ENCODE measurements around the gene ADCY3. TPM values are rescaled to one million over a fixed set of nuclear protein-coding genes. Genes with fewer than 3 reads are reported as not detected.

ADCY3 gene
- total and polyA plus RNA-seq, 4 donors, result 7.6 to 144 (median 80.0) TPM

GRCh38 chr2:24871852-24872333 lies 48.1 kb downstream of the ADCY3 start:
- no peak overlapping the region for H3K4me3 ChIP-seq (ENCODE audit: low read length in 2 of 2)
- peak; percentile 27 for ATAC-seq (ENCODE audit: low FRiP score)
- H3K4me1 ChIP-seq (ENCODE audit: control insufficient read depth in 1 of 2, insufficient read depth in 2 of 2, low read length in 2 of 2), result no peaks in the 10 kb centered on the region
- intact Hi-C loops (cut with DNase I), result no loop called here
- H3K36me3 ChIP-seq (ENCODE audit: control insufficient read depth in 1 of 2, insufficient read depth in 2 of 2, low read length in 1 of 2), result peaks cover 0 to 2% of the 10 kb centered on the region in 2 donors
- no peaks in the 10 kb centered on the region for H3K27me3 ChIP-seq (ENCODE audit: control insufficient read depth in 1 of 2, insufficient read depth in 2 of 2, low read length in 1 of 2)
- no peak overlapping the region for H3K27ac ChIP-seq (ENCODE audit: low read depth in 1 of 2, low read length in 2 of 2)
- no peaks in the 10 kb centered on the region for H3K9me3 ChIP-seq (ENCODE audit: control insufficient read depth, low read length)
- WGBS, 2 donors, result 64 to 68% methylated on average over 12 of the region's 12 CpGs
- no peak for DNase-seq

- Histone ChIP-seq H3K9me3 (ENCODE audit: control insufficient read depth, low read length) (no peaks in the 10 kb centered on the region), H3K27ac (ENCODE audit: low read depth in 1 of 2, low read length in 2 of 2) (no peak overlapping the region), H3K27me3 (ENCODE audit: control insufficient read depth in 1 of 2, insufficient read depth in 2 of 2, low read length in 1 of 2) (no peaks in the 10 kb centered on the region), H3K4me3 (ENCODE audit: low read length in 2 of 2) (no peak overlapping the region), H3K36me3 (ENCODE audit: control insufficient read depth in 1 of 2, insufficient read depth in 2 of 2, low read length in 1 of 2) (peaks cover 0 to 2% of the 10 kb centered on the region in 2 donors), H3K4me1 (ENCODE audit: control insufficient read depth in 1 of 2, insufficient read depth in 2 of 2, low read length in 2 of 2) (no peaks in the 10 kb centered on the region)
- ATAC-seq (ENCODE audit: low FRiP score), result no peak
- intact Hi-C loops (cut with DNase I), result no loop called here
- WGBS, 2 donors, result 90 to 93% methylated on average over 16 of the region's 16 CpGs
- no peak for DNase-seq
Observed at GRCh38 chr2:24870891-24871705, 48.9 kb downstream of the ADCY3 start.

- H3K4me3 ChIP-seq (ENCODE audit: low read length in 2 of 2), result no peak overlapping the region
- H3K27ac ChIP-seq (ENCODE audit: low read depth in 1 of 2, low read length in 2 of 2), result no peak overlapping the region
- no peaks in the 10 kb centered on the region for H3K27me3 ChIP-seq (ENCODE audit: control insufficient read depth in 1 of 2, insufficient read depth in 2 of 2, low read length in 1 of 2)
- peaks cover 0 to 2% of the 10 kb centered on the region in 2 donors for H3K36me3 ChIP-seq (ENCODE audit: control insufficient read depth in 1 of 2, insufficient read depth in 2 of 2, low read length in 1 of 2)
- ATAC-seq (ENCODE audit: low FRiP score) (no peak), DNase-seq (no peak)
- 95 to 96% methylated on average over 5 of the region's 5 CpGs for WGBS, 2 donors
- intact Hi-C loops (cut with DNase I), result no loop called here
- no peaks in the 10 kb centered on the region for H3K4me1 ChIP-seq (ENCODE audit: control insufficient read depth in 1 of 2, insufficient read depth in 2 of 2, low read length in 2 of 2)
- H3K9me3 ChIP-seq (ENCODE audit: control insufficient read depth, low read length), result no peaks in the 10 kb centered on the region
Observed at GRCh38 chr2:24870440-24870839, 49.6 kb downstream of the ADCY3 start.

GRCh38 chr2:24866946-24867345 lies 53.1 kb downstream of the ADCY3 start:
- Histone ChIP-seq H3K9me3 (ENCODE audit: control insufficient read depth, low read length) (no peaks in the 10 kb centered on the region), H3K4me3 (ENCODE audit: low read length in 2 of 2) (no peak overlapping the region), H3K27ac (ENCODE audit: low read depth in 1 of 2, low read length in 2 of 2) (no peak overlapping the region), H3K27me3 (ENCODE audit: control insufficient read depth in 1 of 2, insufficient read depth in 2 of 2, low read length in 1 of 2) (no peaks in the 10 kb centered on the region), H3K4me1 (ENCODE audit: control insufficient read depth in 1 of 2, insufficient read depth in 2 of 2, low read length in 2 of 2) (no peaks in the 10 kb centered on the region), H3K36me3 (ENCODE audit: control insufficient read depth in 1 of 2, insufficient read depth in 2 of 2, low read length in 1 of 2) (peaks cover 0 to 1% of the 10 kb centered on the region in 2 donors)
- WGBS, 2 donors, result 94 to 95% methylated on average over 6 of the region's 6 CpGs
- intact Hi-C loops (cut with DNase I), result no loop called here
- ATAC-seq (ENCODE audit: low FRiP score) (no peak), DNase-seq (no peak)

GRCh38 chr2:24863641-24864040 lies 56.4 kb downstream of the ADCY3 start:
- no peak for ATAC-seq (ENCODE audit: low FRiP score)
- 30 to 37% methylated on average over 3 of the region's 3 CpGs for WGBS, 2 donors
- H3K36me3 ChIP-seq (ENCODE audit: control insufficient read depth in 1 of 2, insufficient read depth in 2 of 2, low read length in 1 of 2), result no peaks in the 10 kb centered on the region
- no peaks in the 10 kb centered on the region for H3K4me1 ChIP-seq (ENCODE audit: control insufficient read depth in 1 of 2, insufficient read depth in 2 of 2, low read length in 2 of 2)
- DNase-seq, result no peak
- no peak overlapping the region for H3K4me3 ChIP-seq (ENCODE audit: low read length in 2 of 2)
- H3K9me3 ChIP-seq (ENCODE audit: control insufficient read depth, low read length), result no peaks in the 10 kb centered on the region
- no peaks in the 10 kb centered on the region for H3K27me3 ChIP-seq (ENCODE audit: control insufficient read depth in 1 of 2, insufficient read depth in 2 of 2, low read length in 1 of 2)
- intact Hi-C loops (cut with DNase I), result no loop called here
- H3K27ac ChIP-seq (ENCODE audit: low read depth in 1 of 2, low read length in 2 of 2), result no peak overlapping the region

GRCh38 chr2:24861500-24861899 lies 58.5 kb downstream of the ADCY3 start:
- H3K27ac ChIP-seq (ENCODE audit: low read depth in 1 of 2, low read length in 2 of 2), result no peak overlapping the region
- no peaks in the 10 kb centered on the region for H3K27me3 ChIP-seq (ENCODE audit: control insufficient read depth in 1 of 2, insufficient read depth in 2 of 2, low read length in 1 of 2)
- 72 to 82% methylated on average over 11 of the region's 11 CpGs for WGBS, 2 donors
- H3K9me3 ChIP-seq (ENCODE audit: control insufficient read depth, low read length), result no peaks in the 10 kb centered on the region
- no peaks in the 10 kb centered on the region for H3K36me3 ChIP-seq (ENCODE audit: control insufficient read depth in 1 of 2, insufficient read depth in 2 of 2, low read length in 1 of 2)
- intact Hi-C loops (cut with DNase I), result no loop called here
- H3K4me1 ChIP-seq (ENCODE audit: control insufficient read depth in 1 of 2, insufficient read depth in 2 of 2, low read length in 2 of 2), result no peaks in the 10 kb centered on the region
- H3K4me3 ChIP-seq (ENCODE audit: low read length in 2 of 2), result no peak overlapping the region
- ATAC-seq (ENCODE audit: low FRiP score) (peak; percentile 51), DNase-seq (no peak)

GRCh38 chr2:24860631-24861030 lies 59.4 kb downstream of the ADCY3 start:
- Histone ChIP-seq H3K9me3 (ENCODE audit: control insufficient read depth, low read length) (no peaks in the 10 kb centered on the region), H3K4me3 (ENCODE audit: low read length in 2 of 2) (no peak overlapping the region), H3K27me3 (ENCODE audit: control insufficient read depth in 1 of 2, insufficient read depth in 2 of 2, low read length in 1 of 2) (no peaks in the 10 kb centered on the region), H3K4me1 (ENCODE audit: control insufficient read depth in 1 of 2, insufficient read depth in 2 of 2, low read length in 2 of 2) (no peaks in the 10 kb centered on the region), H3K27ac (ENCODE audit: low read depth in 1 of 2, low read length in 2 of 2) (no peak overlapping the region), H3K36me3 (ENCODE audit: control insufficient read depth in 1 of 2, insufficient read depth in 2 of 2, low read length in 1 of 2) (no peaks in the 10 kb centered on the region)
- intact Hi-C loops (cut with DNase I), result no loop called here
- DNase-seq (no peak), ATAC-seq (ENCODE audit: low FRiP score) (no peak)
- WGBS, 2 donors, result 95 to 96% methylated on average over 7 of the region's 7 CpGs

GRCh38 chr2:24859968-24860600 lies 60.0 kb downstream of the ADCY3 start:
- no peaks in the 10 kb centered on the region for H3K9me3 ChIP-seq (ENCODE audit: control insufficient read depth, low read length)
- no peak overlapping the region for H3K27ac ChIP-seq (ENCODE audit: low read depth in 1 of 2, low read length in 2 of 2)
- peak in 1 of 2 donors; percentile 53 for DNase-seq
- no peak for ATAC-seq (ENCODE audit: low FRiP score)
- H3K4me3 ChIP-seq (ENCODE audit: low read length in 2 of 2), result no peak overlapping the region
- H3K4me1 ChIP-seq (ENCODE audit: control insufficient read depth in 1 of 2, insufficient read depth in 2 of 2, low read length in 2 of 2), result no peaks in the 10 kb centered on the region
- no peaks in the 10 kb centered on the region for H3K27me3 ChIP-seq (ENCODE audit: control insufficient read depth in 1 of 2, insufficient read depth in 2 of 2, low read length in 1 of 2)
- intact Hi-C loops (cut with DNase I), result no loop called here
- 95% methylated on average over 15 of the region's 15 CpGs for WGBS, 2 donors
- no peaks in the 10 kb centered on the region for H3K36me3 ChIP-seq (ENCODE audit: control insufficient read depth in 1 of 2, insufficient read depth in 2 of 2, low read length in 1 of 2)

GRCh38 chr2:24858996-24859395 lies 61.0 kb downstream of the ADCY3 start:
- WGBS, 2 donors, result 93 to 94% methylated on average over 13 of the region's 13 CpGs
- intact Hi-C loops (cut with DNase I), result no loop called here
- DNase-seq, result no peak
- Histone ChIP-seq H3K36me3 (ENCODE audit: control insufficient read depth in 1 of 2, insufficient read depth in 2 of 2, low read length in 1 of 2) (no peaks in the 10 kb centered on the region), H3K9me3 (ENCODE audit: control insufficient read depth, low read length) (no peaks in the 10 kb centered on the region), H3K27me3 (ENCODE audit: control insufficient read depth in 1 of 2, insufficient read depth in 2 of 2, low read length in 1 of 2) (no peaks in the 10 kb centered on the region), H3K4me1 (ENCODE audit: control insufficient read depth in 1 of 2, insufficient read depth in 2 of 2, low read length in 2 of 2) (no peaks in the 10 kb centered on the region), H3K4me3 (ENCODE audit: low read length in 2 of 2) (no peak overlapping the region), H3K27ac (ENCODE audit: low read depth in 1 of 2, low read length in 2 of 2) (no peak overlapping the region)
- no peak for ATAC-seq (ENCODE audit: low FRiP score)

Measured in aorta (tissue), 5 donors.